Astrocyte of the hippocampus (primary cell): ENCODE data around the gene ARHGAP25.

Source experiments
- DNase-seq: peaks from one replicate; pipeline ENCODE4 v3.0.0; 2011; ENCODE audit warnings: low read depth, low spot score

ARHGAP25 gene

DNA sequence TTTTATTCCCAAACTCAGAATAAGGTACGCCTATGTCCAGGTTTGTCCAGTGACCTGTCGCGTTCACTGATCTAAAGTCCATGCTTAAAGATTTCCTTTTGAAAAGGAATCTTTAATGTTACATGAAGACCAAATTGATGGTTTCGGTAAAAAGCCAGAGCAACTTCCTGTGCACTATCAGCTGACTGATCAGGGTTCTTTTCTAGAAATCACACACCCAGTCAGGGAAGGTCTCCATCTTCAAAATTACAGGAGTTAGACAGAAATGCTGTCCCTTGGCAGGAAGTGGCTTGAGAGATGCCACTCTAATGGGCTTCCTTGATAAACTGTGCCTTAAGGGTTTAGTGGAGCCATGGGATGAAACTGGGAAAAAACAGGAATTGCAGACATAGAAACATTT is 14.7 kb upstream of the ARHGAP25 start:
- DNase-seq: no peak

DNA sequence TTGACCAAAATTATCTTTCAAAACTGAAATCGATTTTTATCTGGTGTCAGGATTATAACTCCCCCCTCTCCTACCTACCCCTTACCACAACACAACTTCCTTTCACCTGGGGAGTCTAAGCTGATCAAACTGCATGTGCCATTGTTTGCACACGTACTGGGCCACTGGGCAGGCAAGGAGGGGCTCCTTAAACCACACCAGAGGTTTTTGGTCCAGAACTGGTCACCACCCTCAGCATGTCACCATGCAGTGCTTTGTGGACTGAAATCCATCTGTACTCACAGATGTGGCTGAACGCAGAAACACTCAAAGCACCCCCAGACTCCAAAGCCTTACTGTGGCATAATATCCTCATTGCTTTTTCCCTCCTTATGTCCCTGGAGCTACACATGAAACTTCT is 13.9 kb upstream of the ARHGAP25 start:
- DNase-seq: no peak

DNA sequence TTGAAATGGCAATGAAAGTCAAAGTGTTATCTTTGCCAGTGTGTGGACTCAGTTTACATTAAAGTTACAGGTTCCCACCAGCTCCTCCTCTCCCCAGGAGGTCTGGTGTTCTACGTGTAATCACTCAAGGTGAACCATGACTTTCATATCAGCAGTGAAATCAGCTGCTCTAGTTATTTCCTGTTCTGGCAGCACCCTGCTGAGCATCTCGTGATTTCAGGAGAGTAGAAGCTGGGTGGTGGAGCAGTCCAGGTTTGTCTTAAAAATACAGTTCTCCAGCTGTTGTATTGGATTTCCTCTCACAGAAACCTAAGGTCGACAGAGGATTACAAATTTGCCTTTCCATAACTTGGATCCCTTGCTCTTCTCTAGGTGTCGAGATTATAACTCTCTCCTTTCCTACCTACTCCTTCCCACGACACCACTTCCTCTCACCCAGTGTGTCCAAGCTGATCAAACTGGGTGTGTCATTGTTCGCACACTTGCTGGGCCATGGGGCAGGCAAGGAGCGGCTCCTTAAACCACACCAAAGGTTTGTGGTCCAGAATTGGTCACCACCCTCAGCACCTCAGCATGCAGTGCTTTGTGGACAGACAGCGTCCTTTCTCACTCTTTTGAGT is 13.0 kb upstream of the ARHGAP25 start:
- peak; percentile 12 for DNase-seq

DNA sequence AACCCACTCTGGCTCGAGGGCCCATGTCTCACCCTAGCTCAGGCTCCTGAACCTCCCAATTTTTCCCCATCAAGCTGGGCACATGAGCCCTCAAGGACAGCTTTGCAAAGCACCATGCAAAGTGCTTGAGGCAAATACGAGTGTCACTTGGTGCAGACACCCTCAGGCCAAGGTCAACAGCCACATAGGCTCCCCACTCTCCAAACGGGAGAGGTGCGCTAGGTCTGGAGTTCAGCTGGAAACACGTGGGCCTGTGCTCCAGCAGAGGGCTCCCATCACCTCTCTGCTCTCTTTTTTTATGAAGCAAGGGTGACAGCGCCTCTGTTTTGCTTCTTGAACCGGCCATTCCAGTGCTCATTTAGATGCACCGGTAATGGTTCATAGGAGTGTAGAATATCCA is 11.9 kb upstream of the ARHGAP25 start:
- DNase-seq: no peak

DNA sequence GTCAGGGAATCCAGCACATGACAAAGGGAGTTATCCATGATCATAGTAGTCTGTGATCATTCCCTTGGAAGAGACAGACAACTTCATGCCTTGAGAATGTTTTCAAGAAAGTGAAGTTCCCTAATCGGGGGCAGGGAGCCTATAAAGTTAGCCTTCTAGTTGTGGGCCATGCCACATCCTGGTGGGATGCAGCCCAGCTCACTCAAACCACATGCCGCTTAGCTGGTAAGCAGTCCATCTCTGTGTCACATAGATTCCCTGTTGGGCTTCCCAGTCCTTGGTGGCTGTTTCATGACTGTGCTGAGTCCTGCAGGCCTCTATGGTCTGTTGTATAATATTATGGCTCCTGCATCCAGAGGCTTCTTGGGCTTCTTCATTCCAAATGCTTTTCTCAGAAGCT is 11.4 kb upstream of the ARHGAP25 start:
- DNase-seq: no peak

DNA sequence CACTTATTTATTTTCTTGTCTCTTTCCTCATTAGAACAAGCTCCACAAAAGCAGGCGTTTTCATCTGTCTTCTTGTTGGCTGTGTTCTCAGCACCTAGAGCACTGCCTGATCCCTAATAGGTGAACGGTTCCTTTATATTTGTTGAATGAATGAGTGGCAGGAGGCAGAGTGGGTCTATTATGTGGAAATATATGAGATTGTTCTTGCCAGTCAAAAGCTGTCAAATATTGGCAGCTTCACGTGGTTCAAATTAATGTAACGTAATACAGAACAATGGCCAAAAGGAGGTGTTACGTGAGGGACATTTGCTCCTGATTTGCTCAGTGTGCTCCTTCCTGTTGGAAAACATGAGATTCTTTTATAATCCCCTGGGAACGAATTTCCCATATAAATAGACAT is 8.5 kb upstream of the ARHGAP25 start:
- no peak for DNase-seq

DNA sequence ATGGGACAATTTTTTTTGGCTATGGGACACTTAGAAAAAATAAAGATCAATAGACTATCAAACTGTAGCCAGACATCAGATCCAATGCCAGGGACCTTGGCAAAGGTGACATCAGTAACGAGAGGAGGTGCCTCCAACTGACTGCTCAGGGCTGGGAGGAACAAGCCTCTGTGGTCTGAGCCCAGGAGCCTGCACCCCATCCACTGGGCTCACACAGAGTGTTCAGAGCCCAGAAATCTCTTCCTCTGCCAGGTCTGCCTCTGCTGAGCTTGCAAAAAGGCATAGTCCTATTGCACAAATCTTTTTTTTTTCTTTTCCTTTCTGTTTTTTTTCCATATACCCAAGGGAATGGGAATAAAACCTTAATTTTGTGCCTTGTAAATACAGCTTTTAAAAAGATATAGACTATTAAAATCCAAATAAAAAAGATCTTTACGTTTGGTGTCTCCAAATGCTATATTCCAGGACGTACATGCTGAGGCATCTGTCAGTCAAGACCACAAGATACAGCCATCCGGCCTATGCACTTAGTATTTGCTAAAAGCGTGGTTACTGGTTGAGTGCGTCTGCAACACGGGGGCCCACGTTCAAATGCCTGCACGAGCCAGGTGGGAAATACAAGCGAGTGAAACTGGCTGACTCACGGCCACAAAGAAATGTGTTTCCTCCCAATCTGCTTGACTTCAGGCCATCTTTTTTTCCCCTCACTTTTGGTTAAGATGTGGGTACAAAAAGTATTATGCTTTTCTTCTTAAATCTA is 7.8 kb upstream of the ARHGAP25 start:
- DNase-seq: peak; percentile 66

DNA sequence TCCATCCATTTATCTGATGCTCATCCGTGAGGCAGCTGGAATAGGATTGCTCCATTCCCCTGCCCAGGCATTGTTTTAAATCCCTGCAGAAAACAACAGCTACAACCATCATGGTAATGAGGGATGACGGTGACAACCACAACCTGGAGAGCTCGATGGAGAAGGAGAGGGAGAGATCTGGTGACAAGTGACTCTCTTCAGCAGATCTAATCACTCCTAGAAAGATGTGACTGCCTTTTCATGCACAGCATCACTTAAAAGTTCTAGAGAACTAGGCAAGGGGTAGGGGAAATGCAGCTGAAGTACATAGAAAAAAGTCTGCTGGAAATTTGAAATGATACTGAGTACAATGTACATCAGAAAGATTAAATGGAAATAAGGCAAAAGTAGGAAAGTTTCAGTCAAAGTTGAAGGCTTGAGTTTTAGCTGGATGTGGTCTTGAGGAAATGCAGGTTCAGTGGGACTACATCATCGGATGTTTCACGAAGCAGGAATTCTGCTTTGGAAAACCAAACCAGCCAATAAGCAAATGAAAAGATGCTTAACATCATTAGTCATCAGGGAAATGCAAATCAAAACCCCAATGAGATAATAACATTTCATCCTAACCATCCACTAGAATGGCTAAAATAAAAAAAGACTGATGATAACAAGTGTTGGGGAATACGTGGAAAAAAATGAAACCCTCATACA is 6.8 kb upstream of the ARHGAP25 start:
- peak; percentile 77 for DNase-seq

DNA sequence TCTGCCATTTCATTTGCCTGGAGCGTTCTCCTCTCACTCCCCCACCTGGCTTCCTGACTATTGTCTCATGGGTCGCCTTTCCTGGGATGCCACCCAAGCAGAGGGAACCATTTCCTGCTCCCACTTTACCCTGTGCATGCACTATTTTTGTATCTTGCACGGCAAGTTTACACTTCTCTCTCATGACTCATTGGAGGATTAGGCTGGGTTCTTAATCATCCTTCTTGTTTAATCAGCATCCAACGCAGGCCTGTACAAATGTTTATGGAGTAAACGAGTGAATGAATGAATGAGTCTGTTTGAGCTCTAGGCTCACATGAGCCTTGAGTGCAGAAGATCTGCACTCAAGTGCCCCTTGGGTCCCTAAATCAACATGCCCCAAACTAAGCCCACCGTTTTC is 3.8 kb upstream of the ARHGAP25 start:
- peak; percentile 36 for DNase-seq

DNA sequence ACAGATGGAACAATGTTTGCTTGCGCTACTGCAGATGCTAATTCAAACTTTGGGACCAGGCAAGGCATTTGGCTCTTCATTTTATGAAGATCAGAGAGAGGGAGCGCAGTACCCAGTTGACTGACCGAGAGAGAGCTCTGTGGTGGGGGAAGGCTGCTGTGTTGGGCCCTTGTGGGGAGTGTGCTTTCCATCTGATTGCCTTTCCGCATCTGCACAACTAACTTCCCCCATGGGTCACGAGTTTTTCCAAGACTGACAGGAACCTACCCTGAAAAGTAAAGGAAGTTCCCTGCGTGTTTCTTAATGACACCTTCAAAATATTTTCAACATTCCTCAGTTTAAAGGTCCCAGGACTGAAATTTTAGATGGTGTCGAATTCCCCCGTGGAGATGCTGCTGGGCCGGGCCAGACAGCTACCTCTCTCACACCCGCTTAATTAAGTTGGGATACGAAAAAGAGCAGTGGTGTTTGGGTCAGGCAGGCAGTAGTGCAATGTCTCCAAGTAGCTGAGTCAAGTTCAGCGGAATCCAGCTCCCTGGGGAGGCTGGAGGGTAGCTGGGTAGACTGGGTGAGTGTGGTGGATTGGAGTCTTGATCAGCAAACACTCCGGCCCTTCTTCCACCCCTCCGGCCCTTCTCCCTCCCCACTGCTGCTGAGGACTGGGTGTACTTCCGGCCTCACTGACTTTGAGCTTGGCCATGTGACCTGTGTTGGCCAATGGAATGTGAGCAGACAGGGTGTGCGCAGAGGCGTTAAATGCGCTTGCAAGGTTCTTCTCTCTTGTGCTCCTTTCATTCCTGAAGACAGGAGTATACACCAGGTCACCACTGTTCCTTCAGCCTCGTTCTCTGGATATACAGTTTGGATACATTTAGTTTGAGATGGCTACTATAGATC is 2.3 kb upstream of the ARHGAP25 start:
- DNase-seq: no peak

DNA sequence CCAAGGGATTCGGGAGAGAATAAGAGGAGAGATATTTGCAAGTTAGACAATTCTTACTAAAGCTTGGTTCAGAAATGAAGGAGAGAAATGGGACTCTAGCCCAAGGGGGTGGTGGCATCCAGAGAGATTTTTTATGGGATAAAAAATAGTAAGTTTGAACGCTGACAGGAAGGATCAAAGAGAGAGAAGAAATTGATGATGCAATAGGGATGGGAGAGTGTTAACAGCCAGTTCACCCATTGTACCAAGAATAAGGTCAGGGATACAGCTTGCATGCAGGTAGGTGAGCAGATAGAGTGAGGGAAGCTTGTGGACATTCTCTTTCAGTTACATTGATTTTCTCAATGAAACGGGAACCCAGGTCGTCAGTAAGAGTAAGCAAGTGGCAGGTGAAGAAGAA is 1.2 kb upstream of the ARHGAP25 start:
- no peak for DNase-seq

DNA sequence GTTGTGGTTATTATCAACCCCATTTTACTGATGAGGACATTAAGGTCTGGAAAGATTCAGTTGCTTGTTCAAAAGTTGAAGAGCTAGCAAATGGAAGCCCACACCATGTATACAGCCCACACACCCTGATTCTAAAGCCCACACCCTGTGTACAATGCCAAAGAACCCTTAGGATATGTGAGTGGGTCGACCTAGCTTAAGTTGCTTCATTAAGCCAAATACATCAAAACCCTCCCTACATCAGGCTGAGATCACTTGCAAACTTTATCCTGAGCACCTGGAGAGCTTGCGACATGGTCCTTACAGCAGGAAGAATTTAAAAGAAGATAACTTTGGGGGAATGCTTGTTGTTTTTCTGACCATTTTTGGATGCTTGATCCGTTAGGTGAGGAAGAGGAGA is 435 bp upstream of the ARHGAP25 start:
- DNase-seq: no peak

DNA sequence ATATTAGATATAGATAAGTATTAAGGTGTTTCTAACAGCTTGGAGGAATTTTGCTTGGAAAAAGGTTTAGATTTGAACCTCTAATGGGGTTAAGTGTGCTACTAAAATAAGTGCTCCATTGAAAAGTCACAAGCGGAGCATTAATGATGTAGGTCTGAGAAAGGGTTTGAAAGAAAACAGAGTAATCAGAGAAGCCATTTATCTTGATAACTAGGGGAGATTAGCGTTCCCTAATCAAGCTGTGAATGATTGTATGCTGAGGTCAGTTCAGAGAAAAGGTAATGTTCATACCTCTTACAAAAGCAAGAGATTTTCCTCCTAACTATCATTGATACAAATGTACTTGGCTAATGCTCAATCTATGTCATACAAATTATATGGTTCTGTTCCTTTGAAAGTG is 1.5 kb downstream of the ARHGAP25 start:
- DNase-seq: no peak

DNA sequence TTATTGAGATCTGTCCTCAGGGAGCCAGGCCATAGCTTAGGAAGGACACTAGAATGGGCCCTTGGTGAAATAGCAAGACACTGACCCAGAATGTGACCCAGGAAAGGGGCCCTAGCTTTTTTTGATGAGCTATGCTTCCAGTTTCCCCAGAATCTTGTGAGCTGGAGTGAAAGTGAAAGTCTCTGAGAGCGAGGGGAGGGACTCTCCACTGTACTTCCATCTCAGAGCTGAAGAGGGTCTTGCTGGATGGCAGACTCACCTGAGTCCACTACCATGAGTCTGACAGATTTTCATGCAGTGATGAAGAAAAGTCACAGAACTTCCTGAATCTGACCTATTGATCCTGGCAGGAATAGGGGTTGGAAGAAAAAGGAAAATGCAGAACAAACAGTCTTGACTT is 3.1 kb downstream of the ARHGAP25 start:
- DNase-seq: no peak

DNA sequence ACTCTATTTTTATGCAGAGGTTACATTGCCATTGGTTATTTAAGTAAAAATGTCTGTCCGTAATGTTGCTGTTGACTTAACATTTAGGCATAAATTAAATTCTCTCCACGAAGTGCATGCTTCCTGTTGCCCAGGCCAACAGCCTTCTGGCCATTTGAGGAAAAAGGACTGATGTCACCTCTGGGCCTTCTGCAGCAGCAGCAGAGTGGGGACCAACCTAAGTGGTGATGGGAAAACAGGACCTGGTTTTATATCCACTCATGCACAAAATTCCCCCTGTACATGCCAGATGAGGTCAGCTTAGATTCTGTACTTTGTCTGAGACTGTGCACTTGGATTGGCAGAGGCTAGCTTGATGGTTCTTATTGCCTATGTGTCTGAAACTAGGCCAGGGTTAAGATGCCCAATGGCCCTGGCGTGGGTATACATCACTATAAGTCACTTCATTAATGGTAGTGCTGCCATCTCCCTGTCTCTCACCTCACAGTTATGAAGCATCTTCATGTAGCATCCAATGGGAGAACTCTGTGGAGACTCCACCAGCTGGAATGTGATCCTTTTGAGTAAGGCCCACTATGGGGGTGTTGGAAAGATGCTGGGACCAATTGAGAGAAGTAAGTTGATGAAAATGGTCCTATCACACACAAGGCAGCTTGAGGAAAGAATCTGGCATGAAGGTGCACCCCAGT is 4.4 kb downstream of the ARHGAP25 start:
- DNase-seq: no peak

DNA sequence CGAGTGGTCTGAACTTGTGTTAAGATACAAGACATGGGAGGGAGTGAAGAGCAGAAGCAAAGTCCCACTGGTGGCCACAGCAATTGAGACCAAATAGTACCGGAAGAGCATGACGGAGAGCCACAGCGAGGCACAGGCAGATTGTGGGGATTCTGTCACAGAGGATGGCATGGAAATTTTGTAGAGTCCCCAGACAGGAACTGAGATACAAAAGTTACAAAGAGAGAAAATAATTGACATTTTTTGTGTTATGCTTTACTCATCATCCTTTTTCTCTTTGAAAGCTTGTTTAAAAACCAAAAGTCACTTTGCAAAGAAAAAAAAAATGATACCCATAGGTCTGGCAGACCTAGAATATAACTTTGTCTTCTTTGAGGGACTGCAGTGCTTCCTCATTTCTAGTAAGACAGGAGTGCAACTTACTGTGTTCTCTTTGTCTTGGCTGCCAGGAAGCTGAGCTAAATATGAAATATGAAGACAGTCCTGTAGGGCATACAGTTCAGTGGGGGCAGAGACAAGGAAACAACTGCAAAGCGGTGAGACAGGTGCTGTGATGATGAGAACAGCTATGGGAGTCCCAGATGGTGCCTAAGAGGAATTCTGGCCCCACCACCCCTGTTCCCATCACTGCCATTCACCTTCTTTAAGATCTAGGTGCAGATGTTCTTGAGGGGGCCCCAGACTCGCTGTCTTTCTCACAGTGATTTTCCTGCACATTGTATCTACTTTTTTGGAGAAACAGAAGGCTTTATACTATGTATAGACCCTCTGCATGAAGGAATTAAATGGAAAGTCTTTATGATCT is 5.2 kb downstream of the ARHGAP25 start:
- DNase-seq: no peak

DNA sequence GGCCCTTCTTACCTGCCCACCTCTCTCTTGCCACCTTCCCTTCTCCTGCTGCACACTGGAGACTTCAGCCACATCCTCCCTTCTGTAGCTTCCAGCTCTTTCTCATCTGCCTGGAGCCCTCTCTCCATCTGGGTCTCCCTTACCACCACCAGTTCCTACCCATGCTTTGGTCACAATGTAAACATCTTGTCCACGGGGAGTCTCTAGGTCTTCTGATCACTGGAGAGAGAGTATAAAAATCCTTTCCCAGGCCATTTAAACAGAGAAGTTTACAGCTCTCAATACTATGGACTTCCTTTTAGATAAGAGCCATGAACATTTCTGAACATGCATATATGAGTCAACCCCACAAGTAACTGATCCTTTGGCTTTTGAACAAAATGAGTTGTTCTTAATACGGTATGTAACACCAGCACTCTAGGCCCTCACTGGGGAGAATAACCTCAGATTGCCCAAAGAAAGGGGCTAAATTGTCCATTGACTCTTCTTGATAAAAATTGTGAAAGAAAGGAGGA is 5.8 kb downstream of the ARHGAP25 start:
- no peak for DNase-seq

DNA sequence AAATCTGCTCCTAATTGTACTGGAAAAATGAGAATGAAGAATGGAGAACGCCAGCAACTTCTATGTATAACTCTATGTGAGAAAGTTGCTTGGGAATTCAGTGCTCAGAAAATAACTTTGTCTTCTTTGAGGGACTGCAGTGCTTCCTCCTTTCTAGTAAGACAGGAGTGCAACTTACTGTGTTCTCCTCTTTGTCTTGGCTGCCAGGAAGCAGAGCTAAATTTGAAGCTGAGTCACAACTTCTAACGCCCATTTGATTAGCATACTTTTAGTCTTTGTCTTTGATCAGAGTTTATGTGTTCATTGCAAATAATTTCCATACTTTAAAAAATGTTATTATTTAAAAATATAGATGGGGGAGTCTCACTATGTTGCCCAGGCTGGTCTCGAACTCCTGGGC is 6.6 kb downstream of the ARHGAP25 start:
- no peak for DNase-seq

DNA sequence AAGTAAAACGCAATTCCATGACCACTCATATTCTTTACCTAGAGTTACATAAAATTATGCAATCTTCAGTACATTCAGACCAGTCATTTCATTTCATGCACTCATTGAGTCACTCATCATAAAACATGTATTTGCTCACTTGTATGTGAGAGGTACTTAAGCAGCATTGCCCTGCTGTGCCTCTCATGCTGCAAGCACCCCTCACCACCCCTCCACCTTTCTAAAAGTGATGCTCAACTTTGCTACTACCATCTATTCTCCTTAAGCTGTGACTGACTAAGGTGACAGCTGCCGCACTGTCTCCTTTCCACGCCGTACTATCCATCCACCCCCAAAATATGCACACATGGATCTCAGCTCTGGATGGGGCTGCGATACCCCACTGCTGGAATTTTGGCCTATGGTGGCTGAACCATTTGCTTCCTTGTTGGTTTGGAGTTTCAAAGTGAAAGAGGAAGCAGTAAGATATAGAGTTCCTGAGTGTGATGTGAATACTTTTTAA is 7.2 kb downstream of the ARHGAP25 start:
- DNase-seq: no peak
